GM18907 (cell line): ENCODE data around the gene GABRR3.

ENCODE experiments used
- ATAC-seq: cut with Tn5 transposase; IDR thresholded peaks from one replicate; pipeline ENCODE4 v1.9.1; 2021; ENCODE audit warnings: mild to moderate bottlenecking, moderate library complexity; ENCODE audit not compliant: unreplicated experiment

GABRR3 gene

GRCh38 chr3:97959872-97960271 is 75.2 kb downstream of the GABRR3 start:
- ATAC-seq: no peak

GRCh38 chr3:97958796-97959195 is 76.3 kb downstream of the GABRR3 start:
- ATAC-seq: no peak

GRCh38 chr3:97958396-97958795 is 76.7 kb downstream of the GABRR3 start:
- ATAC-seq: no peak

GRCh38 chr3:97957617-97958311 is 77.4 kb downstream of the GABRR3 start:
- no peak for ATAC-seq

- ATAC-seq: no peak
Measured at GRCh38 chr3:97956051-97956450, 79.1 kb downstream of the GABRR3 start.

GRCh38 chr3:97954228-97954827 is 80.8 kb downstream of the GABRR3 start:
- peak; percentile 65 for ATAC-seq

GRCh38 chr3:97952872-97953271 is 82.2 kb downstream of the GABRR3 start:
- no peak for ATAC-seq

GRCh38 chr3:97952280-97952679 is 82.8 kb downstream of the GABRR3 start:
- no peak for ATAC-seq

- no peak for ATAC-seq
Measured at GRCh38 chr3:97950360-97950759, 84.8 kb downstream of the GABRR3 start.

- no peak for ATAC-seq
Measured at GRCh38 chr3:97949743-97950142, 85.4 kb downstream of the GABRR3 start.

GRCh38 chr3:97949110-97949485 is 86.0 kb downstream of the GABRR3 start:
- no peak for ATAC-seq

- no peak for ATAC-seq
Measured at GRCh38 chr3:97948351-97949109, 86.6 kb downstream of the GABRR3 start.

GRCh38 chr3:97942801-97943546 is 92.1 kb downstream of the GABRR3 start:
- ATAC-seq: no peak

- ATAC-seq: no peak
Measured at GRCh38 chr3:97940034-97940433, 95.1 kb downstream of the GABRR3 start.

GRCh38 chr3:97939401-97939800 is 95.7 kb downstream of the GABRR3 start:
- no peak for ATAC-seq

GRCh38 chr3:97938444-97938843 is 96.7 kb downstream of the GABRR3 start:
- ATAC-seq: no peak

GRCh38 chr3:97937205-97937604 is 97.9 kb downstream of the GABRR3 start:
- no peak for ATAC-seq

GRCh38 chr3:97935842-97936241 is 99.3 kb downstream of the GABRR3 start:
- no peak for ATAC-seq
